ENCODE data around the gene TMEM263. TPM values are rescaled to one million over a fixed set of nuclear protein-coding genes. Genes with fewer than 3 reads are reported as not detected.
A peak's percentile ranks its signal among the peaks of the same experiment; 100 is the strongest.

The TMEM263 gene
- total and polyA plus RNA-seq, 8 donors: 12.9 to 108 (median 29.9) TPM

- Histone ChIP-seq H3K4me1 (peaks cover 25 to 77% (median 55%) of the 10 kb centered on the region in 4 donors), H3K4me3 (no peak overlapping the region), H3K27ac (peak overlapping the region; percentile 38 to 79 (median 73)), H3K36me3 (peaks cover 0 to 23% (median 16%) of the 10 kb centered on the region in 4 donors), H3K27me3 (no peaks in the 10 kb centered on the region), H3K9me3 (no peaks in the 10 kb centered on the region)
- WGBS, 5 donors: 33 to 58% (median 50%) methylated on average over 3 of the region's 3 CpGs
- intact Hi-C loops (cut with DNase I; ENCODE audit: low total_unique reads): no loop called here
- TF ChIP-seq POLR2AphosphoS5 (IDR thresholded peaks at IDR 0.05) (peak in 2 of 3 donors; percentile 27 to 65), POLR2A (IDR thresholded peaks at IDR 0.05) (no peak), EP300 (IDR thresholded peaks at IDR 0.05) (no peak), CTCF (IDR thresholded peaks at IDR 0.05) (no peak)
- DNase-seq: peak in 1 of 2 donors; percentile 84
Measured at GRCh38 chr12:106974511-106974910, 18.8 kb downstream of the TMEM263 start.

- H3K4me3 ChIP-seq: no peak overlapping the region
- H3K4me1 ChIP-seq: peaks cover 25 to 77% (median 55%) of the 10 kb centered on the region in 4 donors
- no peak for TF ChIP-seq EP300 (IDR thresholded peaks at IDR 0.05)
- no peak for TF ChIP-seq CTCF (IDR thresholded peaks at IDR 0.05)
- no peak for TF ChIP-seq POLR2A (IDR thresholded peaks at IDR 0.05)
- TF ChIP-seq POLR2AphosphoS5 (IDR thresholded peaks at IDR 0.05): no peak
- peaks cover 0 to 20% (median 16%) of the 10 kb centered on the region in 4 donors for H3K36me3 ChIP-seq
- no peak for DNase-seq
- intact Hi-C loops (cut with DNase I; ENCODE audit: low total_unique reads): no loop called here
- H3K27ac ChIP-seq: peak overlapping the region; percentile 52 to 79 (median 73)
- no peaks in the 10 kb centered on the region for H3K27me3 ChIP-seq
- WGBS, 5 donors: 82 to 89% (median 85%) methylated on average over 8 of the region's 8 CpGs
- H3K9me3 ChIP-seq: no peaks in the 10 kb centered on the region
Measured at GRCh38 chr12:106975098-106975497, 19.4 kb downstream of the TMEM263 start.

- Histone ChIP-seq H3K9me3 (no peaks in the 10 kb centered on the region), H3K4me3 (no peak overlapping the region), H3K27me3 (no peaks in the 10 kb centered on the region), H3K36me3 (peaks cover 0 to 10% (median 9%) of the 10 kb centered on the region in 4 donors), H3K27ac (peak overlapping the region; percentile 52 to 79 (median 73)), H3K4me1 (peaks cover 25 to 86% (median 61%) of the 10 kb centered on the region in 4 donors)
- 50 to 68% (median 61%) methylated on average over 3 of the region's 3 CpGs for WGBS, 5 donors
- TF ChIP-seq EP300 (IDR thresholded peaks at IDR 0.05) (no peak), POLR2AphosphoS5 (IDR thresholded peaks at IDR 0.05) (peak in 1 of 3 donors; percentile 58)
- peak in 1 of 2 donors; percentile 75 for DNase-seq
- intact Hi-C loops (cut with DNase I; ENCODE audit: low total_unique reads): no loop called here
Measured at GRCh38 chr12:106975993-106976658, 20.4 kb downstream of the TMEM263 start.

GRCh38 chr12:106976668-106977067, 21.0 kb downstream of the TMEM263 start:
- Histone ChIP-seq H3K4me3 (no peak overlapping the region), H3K4me1 (peaks cover 25 to 91% (median 64%) of the 10 kb centered on the region in 4 donors), H3K9me3 (no peaks in the 10 kb centered on the region), H3K27ac (peak overlapping the region; percentile 52 to 79 (median 73)), H3K36me3 (peaks cover 0 to 5% (median 3%) of the 10 kb centered on the region in 4 donors), H3K27me3 (no peaks in the 10 kb centered on the region)
- DNase-seq: no peak
- TF ChIP-seq POLR2A (IDR thresholded peaks at IDR 0.05) (no peak), CTCF (IDR thresholded peaks at IDR 0.05) (no peak), POLR2AphosphoS5 (IDR thresholded peaks at IDR 0.05) (no peak), EP300 (IDR thresholded peaks at IDR 0.05) (no peak)
- intact Hi-C loops (cut with DNase I; ENCODE audit: low total_unique reads): no loop called here
- 22 to 53% (median 43%) methylated on average over 1 of the region's 1 CpG for WGBS, 5 donors
